ENCODE measurements around the gene LSM12.

LSM12 gene

GRCh38 chr17:44097110-44097958 is 30.9 kb upstream of the LSM12 start:
- no peak overlapping the region for H3K4me3 ChIP-seq (ENCODE audit: low read depth, low read length)
- DNase-seq (ENCODE audit: low read depth): peak; percentile 43
- no peak for TF ChIP-seq POLR2A (IDR thresholded peaks at IDR 0.05; ENCODE audit: extremely low read depth, insufficient read length)

DNA sequence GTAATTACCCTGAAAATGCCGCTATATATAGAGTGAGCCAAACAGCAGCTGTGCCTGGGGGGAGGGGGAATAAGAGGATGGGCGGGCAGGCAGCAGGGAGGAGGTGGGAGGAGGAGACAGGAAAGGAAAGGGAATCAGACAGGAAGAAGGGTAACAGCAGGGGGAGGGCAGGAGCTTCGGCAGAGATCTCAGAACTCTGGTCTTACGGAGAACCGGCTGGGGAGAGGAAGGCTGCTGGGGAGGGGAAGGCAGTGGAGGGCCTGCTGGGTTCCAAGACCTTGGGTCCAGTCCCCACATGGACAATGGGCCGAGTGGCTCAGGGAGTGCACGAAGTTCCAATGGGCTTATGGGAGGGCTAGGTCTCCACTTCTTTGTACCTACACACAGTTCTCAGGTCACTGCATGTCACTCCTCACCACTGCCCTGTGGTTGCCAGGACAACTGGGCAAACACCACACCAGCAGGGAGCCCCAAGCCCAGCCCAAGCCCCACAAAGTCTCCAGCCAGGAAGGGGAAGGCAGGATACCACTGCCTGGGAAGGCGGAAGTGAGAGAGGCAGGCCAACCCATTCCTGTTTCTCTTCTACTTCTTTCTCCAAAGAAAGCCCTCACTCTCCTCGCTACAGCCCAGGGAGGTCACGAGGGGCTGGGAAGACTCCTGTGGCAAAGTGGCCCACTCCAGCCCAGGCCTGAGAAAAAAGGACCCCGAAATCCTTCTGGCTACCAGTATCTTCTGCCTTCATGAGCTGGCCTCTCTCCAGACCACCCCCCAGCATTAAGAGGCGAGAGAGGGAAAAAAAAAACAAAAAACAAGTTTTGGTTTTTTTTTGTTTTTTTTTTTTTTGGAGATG is 29.4 kb upstream of the LSM12 start:
- TF ChIP-seq, protein P1, sequence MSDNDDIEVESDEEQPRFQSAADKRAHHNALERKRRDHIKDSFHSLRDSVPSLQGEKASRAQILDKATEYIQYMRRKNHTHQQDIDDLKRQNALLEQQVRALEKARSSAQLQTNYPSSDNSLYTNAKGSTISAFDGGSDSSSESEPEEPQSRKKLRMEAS (IDR thresholded peaks at IDR 0.05; ENCODE audit: low read depth, low read length): no peak
- TF ChIP-seq, protein P2, sequence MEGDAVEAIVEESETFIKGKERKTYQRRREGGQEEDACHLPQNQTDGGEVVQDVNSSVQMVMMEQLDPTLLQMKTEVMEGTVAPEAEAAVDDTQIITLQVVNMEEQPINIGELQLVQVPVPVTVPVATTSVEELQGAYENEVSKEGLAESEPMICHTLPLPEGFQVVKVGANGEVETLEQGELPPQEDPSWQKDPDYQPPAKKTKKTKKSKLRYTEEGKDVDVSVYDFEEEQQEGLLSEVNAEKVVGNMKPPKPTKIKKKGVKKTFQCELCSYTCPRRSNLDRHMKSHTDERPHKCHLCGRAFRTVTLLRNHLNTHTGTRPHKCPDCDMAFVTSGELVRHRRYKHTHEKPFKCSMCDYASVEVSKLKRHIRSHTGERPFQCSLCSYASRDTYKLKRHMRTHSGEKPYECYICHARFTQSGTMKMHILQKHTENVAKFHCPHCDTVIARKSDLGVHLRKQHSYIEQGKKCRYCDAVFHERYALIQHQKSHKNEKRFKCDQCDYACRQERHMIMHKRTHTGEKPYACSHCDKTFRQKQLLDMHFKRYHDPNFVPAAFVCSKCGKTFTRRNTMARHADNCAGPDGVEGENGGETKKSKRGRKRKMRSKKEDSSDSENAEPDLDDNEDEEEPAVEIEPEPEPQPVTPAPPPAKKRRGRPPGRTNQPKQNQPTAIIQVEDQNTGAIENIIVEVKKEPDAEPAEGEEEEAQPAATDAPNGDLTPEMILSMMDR (IDR thresholded peaks at IDR 0.05; ENCODE audit: low read depth, low read length): no peak
- TF ChIP-seq POLR2A (IDR thresholded peaks at IDR 0.05; ENCODE audit: extremely low read depth, insufficient read length) (no peak), MYC (IDR thresholded peaks at IDR 0.05; ENCODE audit: low read depth, low read length) (no peak)
- DNase-seq (ENCODE audit: low read depth): peak; percentile 85
- peak overlapping the region; percentile 34 for H3K4me3 ChIP-seq (ENCODE audit: low read depth, low read length)

GRCh38 chr17:44095388-44095646 is 28.8 kb upstream of the LSM12 start:
- H3K4me3 ChIP-seq (ENCODE audit: low read depth, low read length): no peak overlapping the region
- DNase-seq (ENCODE audit: low read depth): no peak

DNA sequence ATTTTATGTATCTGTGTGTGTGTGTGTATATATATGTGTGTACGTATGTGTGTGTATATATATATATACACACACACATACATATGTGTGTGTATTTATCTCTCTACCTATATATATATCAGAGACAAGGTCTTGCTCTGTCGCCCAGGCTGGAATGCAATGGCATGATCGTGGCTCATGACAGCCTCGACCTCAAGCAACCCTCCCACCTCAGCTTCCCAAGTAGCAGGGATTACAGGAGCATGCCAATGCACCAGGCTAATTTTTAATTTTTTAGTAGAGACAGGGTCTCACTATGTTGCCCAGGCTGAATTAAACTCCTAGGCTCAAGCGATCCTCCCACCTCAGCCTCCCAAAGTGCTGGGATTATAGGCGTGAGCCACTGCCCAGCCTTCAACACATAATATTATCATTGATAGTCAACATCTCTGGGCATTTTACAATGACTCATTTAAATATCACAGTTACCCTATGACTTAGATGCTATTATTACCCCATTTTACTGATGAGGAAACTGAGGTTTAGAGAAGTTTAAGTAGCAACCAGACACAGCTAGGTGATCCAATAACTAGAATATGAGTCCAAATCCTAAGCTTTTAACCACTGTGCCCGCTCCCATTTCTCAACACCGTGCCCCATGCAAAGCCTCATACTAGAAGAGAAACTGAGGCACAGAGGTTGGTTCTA is 28.4 kb upstream of the LSM12 start:
- no peak for DNase-seq (ENCODE audit: low read depth)
- H3K4me3 ChIP-seq (ENCODE audit: low read depth, low read length): no peak overlapping the region
- no peak for TF ChIP-seq POLR2A (IDR thresholded peaks at IDR 0.05; ENCODE audit: extremely low read depth, insufficient read length)
- TF ChIP-seq, protein P2 (IDR thresholded peaks at IDR 0.05; ENCODE audit: low read depth, low read length): no peak
- TF ChIP-seq MYC (IDR thresholded peaks at IDR 0.05; ENCODE audit: low read depth, low read length): no peak
- TF ChIP-seq, protein P1 (IDR thresholded peaks at IDR 0.05; ENCODE audit: low read depth, low read length): no peak

More at GRCh38 chr17:44095388-44095646, 28.8 kb upstream of the LSM12 start:
- TF ChIP-seq, protein P1 (IDR thresholded peaks at IDR 0.05; ENCODE audit: low read depth, low read length): no peak
- no peak for TF ChIP-seq POLR2A (IDR thresholded peaks at IDR 0.05; ENCODE audit: extremely low read depth, insufficient read length)
- TF ChIP-seq, protein P2 (IDR thresholded peaks at IDR 0.05; ENCODE audit: low read depth, low read length): no peak
- TF ChIP-seq MYC (IDR thresholded peaks at IDR 0.05; ENCODE audit: low read depth, low read length): no peak

GRCh38 chr17:44093231-44093900 is 26.9 kb upstream of the LSM12 start:
- no peak overlapping the region for H3K4me3 ChIP-seq (ENCODE audit: low read depth, low read length)
- no peak for DNase-seq (ENCODE audit: low read depth)
- TF ChIP-seq, protein P2 (IDR thresholded peaks at IDR 0.05; ENCODE audit: low read depth, low read length): no peak
- no peak for TF ChIP-seq MYC (IDR thresholded peaks at IDR 0.05; ENCODE audit: low read depth, low read length)
- no peak for TF ChIP-seq POLR2A (IDR thresholded peaks at IDR 0.05; ENCODE audit: extremely low read depth, insufficient read length)
- TF ChIP-seq, protein P1 (IDR thresholded peaks at IDR 0.05; ENCODE audit: low read depth, low read length): no peak
